HEK293 (cell line): ENCODE data around the gene CSKMT.
A peak's percentile ranks its signal among the peaks of the same experiment; 100 is the strongest.

Experiments
- CTCF ChIA-PET: fragments of 350-600 bp; formaldehyde crosslinking; extraction: SDS; loops from one replicate; lab custom pipeline; 2021; ENCODE audit warnings: antibody characterized with exemption; lab: Yijun Ruan, JAX
- POLR2A ChIA-PET: fragments of 300-600 bp; formaldehyde crosslinking; extraction: SDS; loops from one replicate; lab custom pipeline; 2020; ENCODE audit warnings: antibody characterized with exemption, inconsistent platforms; lab: Yijun Ruan, JAX
- H3K27ac ChIP-seq: fragments of 200-500 bp; sonication (Bioruptor generic); 2 replicates; pipeline ENCODE4 v1.5.1; 2014; ENCODE audit warnings: low read depth, low read length, control low read depth, inconsistent platforms; ENCODE audit errors: extremely low read depth
- H3K36me3 ChIP-seq, 2 experiments: fragments of 200-500 bp in 1 of 2; sonication (Bioruptor generic) in 1 of 2; 1 replicate in 1 of 2; 2 replicates in 1 of 2; pipeline ENCODE4 v1.5.1; 2014 to 2017; ENCODE audit warnings: inconsistent platforms in 2 of 2, low read length in 2 of 2; ENCODE audit not compliant: control insufficient read depth in 2 of 2, insufficient read depth in 1 of 2
- H3K4me1 ChIP-seq: fragments of 200-500 bp; sonication (Bioruptor generic); 2 replicates; pipeline ENCODE4 v1.5.1; 2014; ENCODE audit warnings: mild to moderate bottlenecking, low read length, inconsistent platforms; ENCODE audit not compliant: control insufficient read depth, insufficient read depth
- H3K4me3 ChIP-seq: 2 replicates; pipeline ENCODE4 v1.5.1; 2011; ENCODE audit warnings: low read depth, mild to moderate bottlenecking, control low read depth, low read length, moderate library complexity
- H3K9me3 ChIP-seq: fragments of 200-500 bp; sonication (Bioruptor generic); 2 replicates; pipeline ENCODE4 v1.5.1; 2014; ENCODE audit warnings: low read depth, low read length, inconsistent platforms; ENCODE audit not compliant: control insufficient read depth, insufficient read depth
- KLF10 ChIP-seq: fragments of 450-650 bp; IDR thresholded peaks from 2 replicates; pipeline ENCODE4 v1.5.1; 2018; ENCODE audit warnings: missing biosample characterization, mild to moderate bottlenecking, missing genetic modification characterization
- KLF16 ChIP-seq: fragments of 450-650 bp; formaldehyde crosslinking; IDR thresholded peaks from 2 replicates; pipeline ENCODE4 v1.5.1; 2017; ENCODE audit warnings: missing biosample characterization, missing genetic modification characterization
- SCRT2 ChIP-seq: fragments of 450-650 bp; formaldehyde crosslinking; IDR thresholded peaks from 2 replicates; pipeline ENCODE4 v1.5.1; 2016; ENCODE audit warnings: missing biosample characterization, missing genetic modification characterization
- ZBTB17 ChIP-seq: fragments of 450-650 bp; formaldehyde crosslinking; IDR thresholded peaks from 2 replicates; pipeline ENCODE4 v1.5.1; 2016; ENCODE audit warnings: missing biosample characterization, missing genetic modification characterization
- ZFHX2 ChIP-seq: fragments of 450-650 bp; formaldehyde crosslinking; conservative IDR thresholded peaks from 2 replicates; pipeline ENCODE4 v1.5.1; 2016; ENCODE audit warnings: missing biosample characterization, missing genetic modification characterization
- ZNF155 ChIP-seq: fragments of 450-650 bp; formaldehyde crosslinking; IDR thresholded peaks from 2 replicates; pipeline ENCODE4 v1.5.1; 2016; ENCODE audit warnings: missing biosample characterization, missing genetic modification characterization
- ZNF211 ChIP-seq: fragments of 450-650 bp; formaldehyde crosslinking; IDR thresholded peaks from 2 replicates; pipeline ENCODE4 v1.5.1; 2016; ENCODE audit warnings: low read depth, missing biosample characterization, missing genetic modification characterization
- ZNF311 ChIP-seq: fragments of 450-650 bp; formaldehyde crosslinking; IDR thresholded peaks from 2 replicates; pipeline ENCODE4 v1.5.1; 2017; ENCODE audit warnings: missing biosample characterization, missing genetic modification characterization, borderline replicate concordance
- ZNF560 ChIP-seq: fragments of 450-650 bp; formaldehyde crosslinking; IDR thresholded peaks from 2 replicates; pipeline ENCODE4 v1.5.1; 2017; ENCODE audit warnings: missing biosample characterization, missing genetic modification characterization, borderline replicate concordance
- ZNF585B ChIP-seq: fragments of 450-650 bp; formaldehyde crosslinking; IDR thresholded peaks from 2 replicates; pipeline ENCODE4 v1.5.1; 2016; ENCODE audit warnings: missing biosample characterization, missing genetic modification characterization
- ZNF600 ChIP-seq: fragments of 450-650 bp; formaldehyde crosslinking; IDR thresholded peaks from 2 replicates; pipeline ENCODE4 v1.5.1; 2016; ENCODE audit warnings: missing biosample characterization, missing genetic modification characterization
- ZNF837 ChIP-seq: fragments of 450-650 bp; formaldehyde crosslinking; IDR thresholded peaks from 2 replicates; pipeline ENCODE4 v1.5.1; 2016; ENCODE audit warnings: missing biosample characterization, missing genetic modification characterization
- TF ChIP-seq, protein P1 (sequence below): fragments of 450-650 bp; formaldehyde crosslinking; IDR thresholded peaks from 2 replicates; pipeline ENCODE4 v1.5.1; 2016; ENCODE audit warnings: missing biosample characterization, missing genetic modification characterization
- TF ChIP-seq, protein P2 (sequence below): fragments of 450-650 bp; formaldehyde crosslinking; IDR thresholded peaks from 2 replicates; pipeline ENCODE4 v1.5.1; 2017; ENCODE audit warnings: missing biosample characterization, missing genetic modification characterization
- TF ChIP-seq, protein P3 (sequence below): fragments of 450-650 bp; formaldehyde crosslinking; IDR thresholded peaks from 2 replicates; pipeline ENCODE4 v1.5.1; 2017; ENCODE audit warnings: missing biosample characterization, missing genetic modification characterization

The CSKMT gene

GRCh38 chr11:62677714-62678113 lies 12.6 kb downstream of the CSKMT start:
- ChIA-PET POLR2A (interaction anchor here (1.0 to 7.2 kb wide), 6 partner anchors 11 to 76 kb away, joined by 3 to 67 read pairs (median 6); partner anchors contain the start of genes B3GAT3, C11orf98, CSKMT and GANAB), CTCF (interaction anchor here (0.6 to 3.0 kb wide), 3 partner anchors 12 to 17 kb away, joined by 3 to 10 read pairs (median 9); partner anchors contain the start of genes C11orf98 and CSKMT)
- Histone ChIP-seq H3K27ac (no peak overlapping the region), H3K4me1 (peaks cover 8% of the 10 kb centered on the region), H3K4me3 (peak overlapping the region; percentile 90), H3K36me3 (peaks cover 3 to 44% of the 10 kb centered on the region in 2 experiments; a peak in 2 of 3 replicates), H3K9me3 (no peaks in the 10 kb centered on the region)
- no peak for TF ChIP-seq ZNF837 (tag by site-specific recombination)
- TF ChIP-seq ZNF560 (tag by site-specific recombination), result no peak
- no peak for TF ChIP-seq ZNF211 (tag by site-specific recombination)
- no peak for TF ChIP-seq ZNF155 (tag by site-specific recombination)
- no peak for TF ChIP-seq SCRT2 (tag by site-specific recombination)
- peak; percentile 96 for TF ChIP-seq ZBTB17 (tag by site-specific recombination)
- TF ChIP-seq, protein P1, sequence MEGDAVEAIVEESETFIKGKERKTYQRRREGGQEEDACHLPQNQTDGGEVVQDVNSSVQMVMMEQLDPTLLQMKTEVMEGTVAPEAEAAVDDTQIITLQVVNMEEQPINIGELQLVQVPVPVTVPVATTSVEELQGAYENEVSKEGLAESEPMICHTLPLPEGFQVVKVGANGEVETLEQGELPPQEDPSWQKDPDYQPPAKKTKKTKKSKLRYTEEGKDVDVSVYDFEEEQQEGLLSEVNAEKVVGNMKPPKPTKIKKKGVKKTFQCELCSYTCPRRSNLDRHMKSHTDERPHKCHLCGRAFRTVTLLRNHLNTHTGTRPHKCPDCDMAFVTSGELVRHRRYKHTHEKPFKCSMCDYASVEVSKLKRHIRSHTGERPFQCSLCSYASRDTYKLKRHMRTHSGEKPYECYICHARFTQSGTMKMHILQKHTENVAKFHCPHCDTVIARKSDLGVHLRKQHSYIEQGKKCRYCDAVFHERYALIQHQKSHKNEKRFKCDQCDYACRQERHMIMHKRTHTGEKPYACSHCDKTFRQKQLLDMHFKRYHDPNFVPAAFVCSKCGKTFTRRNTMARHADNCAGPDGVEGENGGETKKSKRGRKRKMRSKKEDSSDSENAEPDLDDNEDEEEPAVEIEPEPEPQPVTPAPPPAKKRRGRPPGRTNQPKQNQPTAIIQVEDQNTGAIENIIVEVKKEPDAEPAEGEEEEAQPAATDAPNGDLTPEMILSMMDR (tag by site-specific recombination), result no peak

- Histone ChIP-seq H3K4me1 (peaks cover 8% of the 10 kb centered on the region), H3K36me3 (peaks cover 3 to 39% of the 10 kb centered on the region in 2 experiments; a peak in 2 of 3 replicates), H3K9me3 (no peaks in the 10 kb centered on the region), H3K27ac (peak overlapping the region; percentile 62), H3K4me3 (peak overlapping the region; percentile 90)
- ChIA-PET CTCF (interaction anchor here (0.7 kb wide), 1 partner anchor 364 kb away, joined by 3 read pairs; no protein-coding TSS in a partner anchor), POLR2A (interaction anchor here (0.5 to 3.5 kb wide), 7 partner anchors 13 to 178 kb away, joined by 3 to 24 read pairs (median 4); partner anchors contain the start of genes BSCL2, C11orf98, CSKMT and INTS5)
- TF ChIP-seq ZFHX2 (tag by site-specific recombination), result no peak
- no peak for TF ChIP-seq ZNF600 (tag by site-specific recombination)
- no peak for TF ChIP-seq KLF16 (tag by site-specific recombination)
- no peak for TF ChIP-seq ZNF311 (tag by site-specific recombination)
- TF ChIP-seq ZNF585B (tag by site-specific recombination), result no peak
- TF ChIP-seq, protein P2, sequence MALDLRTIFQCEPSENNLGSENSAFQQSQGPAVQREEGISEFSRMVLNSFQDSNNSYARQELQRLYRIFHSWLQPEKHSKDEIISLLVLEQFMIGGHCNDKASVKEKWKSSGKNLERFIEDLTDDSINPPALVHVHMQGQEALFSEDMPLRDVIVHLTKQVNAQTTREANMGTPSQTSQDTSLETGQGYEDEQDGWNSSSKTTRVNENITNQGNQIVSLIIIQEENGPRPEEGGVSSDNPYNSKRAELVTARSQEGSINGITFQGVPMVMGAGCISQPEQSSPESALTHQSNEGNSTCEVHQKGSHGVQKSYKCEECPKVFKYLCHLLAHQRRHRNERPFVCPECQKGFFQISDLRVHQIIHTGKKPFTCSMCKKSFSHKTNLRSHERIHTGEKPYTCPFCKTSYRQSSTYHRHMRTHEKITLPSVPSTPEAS (tag by site-specific recombination), result no peak
- no peak for TF ChIP-seq KLF10 (tag by site-specific recombination)
- TF ChIP-seq, protein P3, sequence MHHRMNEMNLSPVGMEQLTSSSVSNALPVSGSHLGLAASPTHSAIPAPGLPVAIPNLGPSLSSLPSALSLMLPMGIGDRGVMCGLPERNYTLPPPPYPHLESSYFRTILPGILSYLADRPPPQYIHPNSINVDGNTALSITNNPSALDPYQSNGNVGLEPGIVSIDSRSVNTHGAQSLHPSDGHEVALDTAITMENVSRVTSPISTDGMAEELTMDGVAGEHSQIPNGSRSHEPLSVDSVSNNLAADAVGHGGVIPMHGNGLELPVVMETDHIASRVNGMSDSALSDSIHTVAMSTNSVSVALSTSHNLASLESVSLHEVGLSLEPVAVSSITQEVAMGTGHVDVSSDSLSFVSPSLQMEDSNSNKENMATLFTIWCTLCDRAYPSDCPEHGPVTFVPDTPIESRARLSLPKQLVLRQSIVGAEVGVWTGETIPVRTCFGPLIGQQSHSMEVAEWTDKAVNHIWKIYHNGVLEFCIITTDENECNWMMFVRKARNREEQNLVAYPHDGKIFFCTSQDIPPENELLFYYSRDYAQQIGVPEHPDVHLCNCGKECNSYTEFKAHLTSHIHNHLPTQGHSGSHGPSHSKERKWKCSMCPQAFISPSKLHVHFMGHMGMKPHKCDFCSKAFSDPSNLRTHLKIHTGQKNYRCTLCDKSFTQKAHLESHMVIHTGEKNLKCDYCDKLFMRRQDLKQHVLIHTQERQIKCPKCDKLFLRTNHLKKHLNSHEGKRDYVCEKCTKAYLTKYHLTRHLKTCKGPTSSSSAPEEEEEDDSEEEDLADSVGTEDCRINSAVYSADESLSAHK (tag by site-specific recombination), result no peak
These were observed 13.3 kb downstream of the CSKMT start for GRCh38 chr11:62678433-62678769.
